A549 (cell line): ENCODE measurements around the gene NUP62. TPM values are rescaled to one million over a fixed set of nuclear protein-coding genes. Genes with fewer than 3 reads are reported as not detected.

Experiments used
- ATAC-seq, 2 experiments: fragments of 200-7000 bp in 1 of 2; fragments of >200 bp in 1 of 2; cut with Nextera tagmentation in 1 of 2; cut with Tn5 transposase in 1 of 2; 3 replicates each; pipeline versions ENCODE4 v1.8.0 to v1.9.1; 2018 to 2020; ENCODE audit warnings: mild to moderate bottlenecking in 1 of 2, moderate library complexity in 1 of 2
- CTCF ChIA-PET: fragments of 300-600 bp; sonication (Branson Sonifier 250); formaldehyde crosslinking; extraction: SDS; loops from one replicate; lab custom pipeline; 2021; ENCODE audit warnings: antibody characterized with exemption, inconsistent platforms; lab: Yijun Ruan, JAX
- POLR2A ChIA-PET: fragments of 350-600 bp; formaldehyde crosslinking; extraction: SDS; loops from one replicate; lab custom pipeline; 2021; ENCODE audit warnings: antibody characterized with exemption, inconsistent platforms; lab: Yijun Ruan, JAX
- DNase-seq, 2 experiments: peaks; one replicate each; pipeline versions ENCODE4 v3.0.0 to v3.0.0-alpha.2; 2011 to 2016; ENCODE audit warnings: low read depth in 1 of 2, low spot score in 1 of 2
- FAIRE-seq: peaks from 2 replicates; lab custom pipeline; 2011; peaks lifted over from hg19 to GRCh38; lab: Jason Lieb, UNC
- H3K27ac ChIP-seq, 2 experiments: fragments of >200 bp; sonication (Bioruptor Twin); formaldehyde crosslinking; 3 replicates each; pipeline ENCODE4 v1.5.1; 2016 to 2017
- H3K4me1 ChIP-seq: fragments of >200 bp; sonication (Bioruptor Twin); formaldehyde crosslinking; 3 replicates; pipeline ENCODE4 v1.6.1; 2016
- H3K4me2 ChIP-seq: fragments of >200 bp; sonication (Bioruptor Twin); formaldehyde crosslinking; 3 replicates; pipeline ENCODE4 v1.6.1; 2016
- H3K4me3 ChIP-seq: fragments of >200 bp; sonication (Bioruptor Twin); formaldehyde crosslinking; 3 replicates; pipeline ENCODE4 v1.5.1; 2016
- H3K9me3 ChIP-seq: fragments of >200 bp; sonication (Bioruptor Twin); formaldehyde crosslinking; 3 replicates; pipeline ENCODE4 v1.6.1; 2016
- CBX2 ChIP-seq: fragments of 200-600 bp; sonication (generic); IDR thresholded peaks from 2 replicates; pipeline ENCODE4 v1.6.1; 2016; ENCODE audit warnings: low read depth, mild to moderate bottlenecking, borderline replicate concordance
- CBX8 ChIP-seq: fragments of 200-600 bp; sonication (generic); IDR thresholded peaks from 2 replicates; pipeline ENCODE4 v1.6.1; 2016
- CHD2 ChIP-seq: fragments of 150-350 bp; IDR thresholded peaks from 2 replicates; pipeline ENCODE4 v1.6.1; 2014; ENCODE audit warnings: low read length; ENCODE audit not compliant: partially characterized antibody
- CHD4 ChIP-seq: fragments of 200-600 bp; sonication (generic); IDR thresholded peaks from 2 replicates; pipeline ENCODE4 v1.6.1; 2016; ENCODE audit warnings: antibody characterized with exemption, mild to moderate bottlenecking, borderline replicate concordance
- EHF ChIP-seq: fragments of 250-450 bp; sonication (Bioruptor Pico); IDR thresholded peaks from 2 replicates; pipeline ENCODE4 v1.5.0; 2020; ENCODE audit warnings: mild to moderate bottlenecking
- FOXS1 ChIP-seq: fragments of 250-450 bp; sonication (Bioruptor Pico); IDR thresholded peaks from 2 replicates; pipeline ENCODE4 v1.5.0; 2020; ENCODE audit warnings: mild to moderate bottlenecking, moderate library complexity
- HES2 ChIP-seq: fragments of >200 bp; sonication (Bioruptor Twin); formaldehyde crosslinking; IDR thresholded peaks from 2 replicates; pipeline ENCODE4 v1.6.1; 2016
- HMGXB4 ChIP-seq: fragments of 250-450 bp; sonication (Bioruptor Pico); IDR thresholded peaks from 2 replicates; pipeline ENCODE4 v1.5.0; 2021; ENCODE audit warnings: mild to moderate bottlenecking, moderate library complexity, borderline replicate concordance
- HOXA7 ChIP-seq: fragments of 250-450 bp; sonication (Bioruptor Pico); IDR thresholded peaks from 2 replicates; pipeline ENCODE4 v1.5.0; 2020; ENCODE audit warnings: mild to moderate bottlenecking, moderate library complexity
- HOXB13 ChIP-seq: fragments of 250-450 bp; sonication (Bioruptor Pico); IDR thresholded peaks from 2 replicates; pipeline ENCODE4 v1.5.0; 2020; ENCODE audit warnings: low read depth, mild to moderate bottlenecking, moderate library complexity
- HOXB5 ChIP-seq: fragments of 250-450 bp; sonication (Bioruptor Pico); IDR thresholded peaks from 2 replicates; pipeline ENCODE4 v1.5.0; 2020; ENCODE audit warnings: mild to moderate bottlenecking, moderate library complexity
- KDM1A ChIP-seq: fragments of 200-600 bp; sonication (generic); IDR thresholded peaks from 2 replicates; pipeline ENCODE4 v1.6.1; 2016; ENCODE audit warnings: low read depth, mild to moderate bottlenecking
- NFE2L2 ChIP-seq: fragments of 150-350 bp; conservative IDR thresholded peaks from 2 replicates; pipeline ENCODE4 v1.6.1; 2014; ENCODE audit warnings: low read length
- NPAS2 ChIP-seq: fragments of 250-450 bp; sonication (Bioruptor Pico); IDR thresholded peaks from 2 replicates; pipeline ENCODE4 v1.8.0; 2022; ENCODE audit warnings: mild to moderate bottlenecking, moderate library complexity, borderline replicate concordance
- NR3C1 ChIP-seq: fragments of >200 bp; sonication (Bioruptor Twin); formaldehyde crosslinking; IDR thresholded peaks from 3 replicates; pipeline ENCODE4 v1.6.1; 2017
- POLR2A ChIP-seq: IDR thresholded peaks from 2 replicates; pipeline ENCODE4 v1.6.1; 2012; ENCODE audit warnings: mild to moderate bottlenecking, low read length
- RAD21 ChIP-seq, 2 experiments: fragments of >200 bp in 1 of 2; sonication (Bioruptor Twin) in 1 of 2; formaldehyde crosslinking in 1 of 2; IDR thresholded peaks in 1 of 2; conservative IDR thresholded peaks in 1 of 2; 2 replicates in 1 of 2; 3 replicates in 1 of 2; pipeline ENCODE4 v1.6.1; 2012 to 2018; ENCODE audit warnings: inconsistent platforms in 1 of 2
- REST ChIP-seq: fragments of 200-600 bp; sonication (generic); IDR thresholded peaks from 2 replicates; pipeline ENCODE4 v1.6.1; 2016; ENCODE audit warnings: antibody characterized with exemption, mild to moderate bottlenecking, moderate library complexity
- RFX5 ChIP-seq: fragments of 450-650 bp; IDR thresholded peaks from 2 replicates; pipeline ENCODE4 v1.7.1; 2014; ENCODE audit warnings: antibody characterized with exemption, mild to moderate bottlenecking, moderate library complexity
- RNF2 ChIP-seq: fragments of 200-600 bp; sonication (generic); IDR thresholded peaks from 2 replicates; pipeline ENCODE4 v1.6.1; 2016; ENCODE audit warnings: low read depth, mild to moderate bottlenecking, antibody characterized with exemption, moderate library complexity, borderline replicate concordance
- TFCP2L1 ChIP-seq: fragments of 250-450 bp; sonication (Bioruptor Pico); IDR thresholded peaks from 2 replicates; pipeline ENCODE4 v1.5.0; 2021; ENCODE audit warnings: mild to moderate bottlenecking
- USF2 ChIP-seq: fragments of 450-650 bp; IDR thresholded peaks from 2 replicates; pipeline ENCODE4 v1.6.1; 2014; ENCODE audit warnings: antibody characterized with exemption
- ZFP36 ChIP-seq: fragments of 450-650 bp; IDR thresholded peaks from 2 replicates; pipeline ENCODE4 v1.6.1; 2014; ENCODE audit warnings: borderline replicate concordance; ENCODE audit not compliant: partially characterized antibody
- ZSCAN20 ChIP-seq: fragments of 250-450 bp; sonication (Bioruptor Pico); IDR thresholded peaks from 2 replicates; pipeline ENCODE4 v1.8.0; 2022; ENCODE audit warnings: mild to moderate bottlenecking, moderate library complexity
- WGBS: methylation state at CpG from one replicate; pipeline ENCODE4 v1.1.6; 2017; ENCODE audit errors: missing lambda C conversion rate; 5-methylcytosine and 5-hydroxymethylcytosine counted together
- polyA plus RNA-seq, 4 experiments: library from polyadenylated mRNA; depleted of rRNA in 3 of 4; stranded (reverse); fragments of >200 nt; fragmentation: RNase III in 1 of 4; extraction: RNeasy Plus Mini Kit Qiagen cat#74134 plus additional on column Dnase treatment in 1 of 4; gene quantifications; 2 replicates in 3 of 4; 3 replicates in 1 of 4; pipeline ENCODE4 v1.2.3, GENCODE V29; 2011 to 2017

Gene NUP62
- polyA plus RNA-seq, 2 of the 4 experiments (the other 2 are of a cell fraction), result 21.4 to 83.9 TPM

GRCh38 chr19:49884109-49884508 lies 45.2 kb downstream of the NUP62 start (continued):
- TF ChIP-seq POLR2A, result no peak

GRCh38 chr19:49883094-49883493 lies 46.2 kb downstream of the NUP62 start:
- DNase-seq (no peak), FAIRE-seq (no peak), ATAC-seq (no peak)
- peaks cover 11% of the 10 kb centered on the region for H3K4me1 ChIP-seq
- TF ChIP-seq HMGXB4 (CRISPR knock-in tag) (no peak), HOXB5 (CRISPR knock-in tag) (no peak), KDM1A (peak; percentile 85; the same call in 1 of the 2 replicates)
- WGBS, result 92% methylated on average over 5 of the region's 5 CpGs
- no peak overlapping the region for H3K4me3 ChIP-seq
- H3K4me2 ChIP-seq, result no peak overlapping the region
- ChIA-PET CTCF (interaction anchor here (2.2 kb wide), 1 partner anchor 14 kb away, joined by 6 read pairs; the partner anchor contains the start of gene IL4I1), POLR2A (no interaction called here)
- H3K9me3 ChIP-seq, result peaks cover 10% of the 10 kb centered on the region
- no peak overlapping the region for H3K27ac ChIP-seq

GRCh38 chr19:49882643-49883042 lies 46.7 kb downstream of the NUP62 start:
- ATAC-seq (no peak), FAIRE-seq (no peak), DNase-seq (no peak)
- Histone ChIP-seq H3K4me1 (peaks cover 11% of the 10 kb centered on the region), H3K27ac (no peak overlapping the region), H3K4me3 (no peak overlapping the region), H3K4me2 (no peak overlapping the region), H3K9me3 (peaks cover 10% of the 10 kb centered on the region)
- CTCF ChIA-PET, result interaction anchor here (0.8 to 2.2 kb wide), 3 partner anchors 15 to 253 kb away, joined by 3 to 6 read pairs (median 3); partner anchors contain the start of gene IL4I1
- 98% methylated on average over 11 of the region's 14 CpGs for WGBS
- POLR2A ChIA-PET, result no interaction called here
- TF ChIP-seq NPAS2 (CRISPR knock-in tag) (no peak), EHF (CRISPR knock-in tag) (no peak), TFCP2L1 (CRISPR knock-in tag) (no peak), CBX8 (no peak), ZFP36 (no peak), RFX5 (no peak), CBX2 (no peak), RAD21 (conservative IDR thresholded peaks at IDR 0.05 in 1 of 2, IDR thresholded peaks at IDR 0.05 in 1 of 2) (no peak), USF2 (no peak), HOXA7 (CRISPR knock-in tag) (no peak), ZSCAN20 (no peak), HES2 (no peak), NFE2L2 (no peak), NR3C1 (no peak), CHD2 (no peak), HOXB13 (CRISPR knock-in tag) (no peak), CHD4 (no peak), FOXS1 (CRISPR knock-in tag) (no peak), REST (no peak), RNF2 (no peak)
- TF ChIP-seq, all 56 proteins: peak for 0
